Loucy (cell line): ENCODE measurements around the gene RIPOR2.

Experiments used
- H2AFZ ChIP-seq: fragments of 200-600 bp; sonication (generic); 2 replicates; pipeline ENCODE4 v1.6.0; 2016; ENCODE audit warnings: antibody characterized with exemption, mild to moderate bottlenecking, low read length, moderate library complexity
- H3F3A ChIP-seq: fragments of 200-600 bp; 2 replicates; pipeline ENCODE4 v1.6.0; 2016; ENCODE audit warnings: antibody characterized with exemption, low read depth, mild to moderate bottlenecking
- H3K27me3 ChIP-seq: fragments of 200-600 bp; sonication (generic); 2 replicates; pipeline ENCODE4 v1.6.1; 2014; ENCODE audit warnings: low read length, mild to moderate bottlenecking; ENCODE audit not compliant: insufficient read depth, poor library complexity, severe bottlenecking
- H3K36me3 ChIP-seq: fragments of 200-600 bp; sonication (generic); 2 replicates; pipeline ENCODE4 v1.6.1; 2016; ENCODE audit warnings: low read length; ENCODE audit not compliant: insufficient read depth
- H3K4me1 ChIP-seq: fragments of 200-600 bp; sonication (generic); 2 replicates; pipeline ENCODE4 v1.5.1; 2014; ENCODE audit warnings: low read length, mild to moderate bottlenecking; ENCODE audit not compliant: insufficient read depth, poor library complexity, severe bottlenecking
- H3K4me2 ChIP-seq: fragments of 200-600 bp; sonication (generic); 2 replicates; pipeline ENCODE4 v1.6.0; 2014; ENCODE audit warnings: antibody characterized with exemption, low read length, low read depth, mild to moderate bottlenecking; ENCODE audit not compliant: poor library complexity, severe bottlenecking
- H3K4me3 ChIP-seq: fragments of 200-600 bp; sonication (generic); 2 replicates; pipeline ENCODE4 v1.5.1; 2014; ENCODE audit warnings: low read length, mild to moderate bottlenecking, mixed read lengths; ENCODE audit not compliant: poor library complexity, severe bottlenecking
- H3K79me2 ChIP-seq: fragments of 200-600 bp; sonication (generic); 2 replicates; pipeline ENCODE4 v1.6.1; 2014; ENCODE audit warnings: low read length; ENCODE audit not compliant: insufficient read depth
- H3K9ac ChIP-seq: fragments of 200-600 bp; sonication (generic); 2 replicates; pipeline ENCODE4 v1.6.0; 2014; ENCODE audit warnings: mild to moderate bottlenecking, low read depth, low read length, moderate library complexity; ENCODE audit not compliant: poor library complexity, severe bottlenecking
- H3K9me2 ChIP-seq: fragments of 200-600 bp; sonication (generic); replicated peaks from 2 replicates; pipeline ENCODE4 v1.6.1; 2016; ENCODE audit warnings: low read depth, low read length, mixed read lengths
- H3K9me3 ChIP-seq: fragments of 200-600 bp; sonication (generic); 2 replicates; pipeline ENCODE4 v1.6.1; 2014; ENCODE audit warnings: mild to moderate bottlenecking, antibody characterized with exemption, low read length, low read depth; ENCODE audit not compliant: insufficient read depth
- H4K20me1 ChIP-seq: fragments of 200-600 bp; sonication (generic); 2 replicates; pipeline ENCODE4 v1.6.0; 2014; ENCODE audit warnings: antibody characterized with exemption, low read length, mild to moderate bottlenecking; ENCODE audit not compliant: insufficient read depth, poor library complexity, severe bottlenecking
- CTCF ChIP-seq: fragments of 200-600 bp; sonication (generic); conservative IDR thresholded peaks from 2 replicates; pipeline ENCODE4 v1.5.1; 2014; ENCODE audit warnings: mild to moderate bottlenecking, antibody characterized with exemption, low read length
- EZH2phosphoT487 ChIP-seq: fragments of 200-600 bp; IDR thresholded peaks from 2 replicates; pipeline ENCODE4 v1.6.1; 2018; ENCODE audit warnings: antibody characterized with exemption, mild to moderate bottlenecking, moderate library complexity, borderline replicate concordance

Gene RIPOR2

GRCh38 chr6:24908650-24909035, 27.1 kb downstream of the RIPOR2 start:
- H3K9me3 ChIP-seq = no peaks in the 10 kb centered on the region
- peaks cover 58% of the 10 kb centered on the region for H3K79me2 ChIP-seq
- H3K9me2 ChIP-seq = no peaks in the 10 kb centered on the region
- no peak overlapping the region for H3K4me2 ChIP-seq
- no peaks in the 10 kb centered on the region for H3K27me3 ChIP-seq
- H3K9ac ChIP-seq = no peak overlapping the region
- H3K36me3 ChIP-seq = peaks cover 18% of the 10 kb centered on the region; the same call in 1 of the 2 replicates
- H2AFZ ChIP-seq = no peak overlapping the region
- H3F3A ChIP-seq = no peaks in the 10 kb centered on the region
- H3K4me3 ChIP-seq = no peak overlapping the region
- TF ChIP-seq CTCF (no peak), EZH2phosphoT487 (no peak)
- no peaks in the 10 kb centered on the region for H4K20me1 ChIP-seq
- peaks cover 12% of the 10 kb centered on the region for H3K4me1 ChIP-seq

GRCh38 chr6:24907919-24908649, 27.7 kb downstream of the RIPOR2 start:
- Histone ChIP-seq H3K9ac (no peak overlapping the region), H3K27me3 (no peaks in the 10 kb centered on the region), H3K4me1 (peaks cover 12% of the 10 kb centered on the region), H3K4me2 (no peak overlapping the region), H4K20me1 (no peaks in the 10 kb centered on the region), H3K36me3 (peaks cover 17% of the 10 kb centered on the region; the same call in 1 of the 2 replicates), H2AFZ (no peak overlapping the region), H3K79me2 (peaks cover 56% of the 10 kb centered on the region), H3K9me3 (no peaks in the 10 kb centered on the region), H3K4me3 (no peak overlapping the region), H3F3A (no peaks in the 10 kb centered on the region), H3K9me2 (no peaks in the 10 kb centered on the region)
- TF ChIP-seq EZH2phosphoT487 = no peak
- TF ChIP-seq CTCF = no peak

GRCh38 chr6:24906314-24906713, 29.4 kb downstream of the RIPOR2 start:
- no peaks in the 10 kb centered on the region for H3F3A ChIP-seq
- H3K79me2 ChIP-seq = peaks cover 53% of the 10 kb centered on the region
- H3K36me3 ChIP-seq = peaks cover 16% of the 10 kb centered on the region; the same call in 1 of the 2 replicates
- H2AFZ ChIP-seq = no peak overlapping the region
- no peaks in the 10 kb centered on the region for H4K20me1 ChIP-seq
- H3K27me3 ChIP-seq = no peaks in the 10 kb centered on the region
- H3K4me1 ChIP-seq = peaks cover 22% of the 10 kb centered on the region
- no peak overlapping the region for H3K4me2 ChIP-seq
- H3K9me2 ChIP-seq = no peaks in the 10 kb centered on the region
- H3K9ac ChIP-seq = no peak overlapping the region
- H3K9me3 ChIP-seq = no peaks in the 10 kb centered on the region
- H3K4me3 ChIP-seq = no peak overlapping the region
- TF ChIP-seq EZH2phosphoT487 (no peak), CTCF (no peak)
